ENCODE measurements around the gene TBC1D22A.

Gene TBC1D22A

DNA sequence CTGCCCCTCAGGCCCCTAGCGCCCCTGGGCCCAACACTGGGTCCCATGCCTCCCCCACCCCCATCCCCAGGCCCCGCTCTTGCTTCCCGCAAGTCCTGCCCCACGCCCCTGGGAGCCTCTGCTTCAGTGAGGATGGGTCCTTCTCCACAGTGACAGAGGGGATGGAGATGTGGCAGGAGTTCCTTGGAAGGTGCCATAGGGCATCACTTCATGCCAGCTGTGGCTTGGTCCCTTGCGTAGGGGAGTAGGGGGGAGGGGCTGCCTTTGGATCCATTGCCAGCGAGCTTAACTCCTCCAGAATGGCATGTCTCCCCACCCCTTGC, 9.5 kb upstream of the TBC1D22A start:
- no peak for DNase-seq (ENCODE audit: low read depth, low spot score)

- no peak for DNase-seq (ENCODE audit: low read depth, low spot score)
Measured at GRCh38 chr22:46753360-46753759, 9.1 kb upstream of the TBC1D22A start.

GRCh38 chr22:46753761-46754109, 8.7 kb upstream of the TBC1D22A start:
- DNase-seq (ENCODE audit: low read depth, low spot score): no peak

GRCh38 chr22:46754110-46754799, 8.2 kb upstream of the TBC1D22A start:
- DNase-seq (ENCODE audit: low read depth, low spot score): no peak

DNA sequence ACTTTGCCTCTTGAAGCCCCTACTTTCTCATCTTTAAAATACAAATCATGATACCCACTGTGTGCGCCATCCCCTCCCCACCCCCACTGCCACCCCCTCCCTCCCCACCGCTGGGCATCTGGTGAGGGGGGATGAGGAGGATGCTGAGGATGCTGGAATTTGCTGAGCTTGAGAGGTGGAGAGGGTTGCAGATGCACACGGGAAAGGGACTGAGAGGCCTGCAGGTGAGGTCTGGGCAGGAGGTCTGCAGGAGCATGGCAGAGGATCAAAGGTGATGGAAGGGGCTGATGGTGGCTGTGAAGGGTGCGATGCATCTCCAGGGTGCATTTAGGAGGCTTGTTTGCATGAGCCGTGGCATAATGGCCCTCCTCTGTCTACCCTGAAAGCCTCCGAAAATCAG, 7.6 kb upstream of the TBC1D22A start:
- no peak for DNase-seq (ENCODE audit: low read depth, low spot score)

DNA sequence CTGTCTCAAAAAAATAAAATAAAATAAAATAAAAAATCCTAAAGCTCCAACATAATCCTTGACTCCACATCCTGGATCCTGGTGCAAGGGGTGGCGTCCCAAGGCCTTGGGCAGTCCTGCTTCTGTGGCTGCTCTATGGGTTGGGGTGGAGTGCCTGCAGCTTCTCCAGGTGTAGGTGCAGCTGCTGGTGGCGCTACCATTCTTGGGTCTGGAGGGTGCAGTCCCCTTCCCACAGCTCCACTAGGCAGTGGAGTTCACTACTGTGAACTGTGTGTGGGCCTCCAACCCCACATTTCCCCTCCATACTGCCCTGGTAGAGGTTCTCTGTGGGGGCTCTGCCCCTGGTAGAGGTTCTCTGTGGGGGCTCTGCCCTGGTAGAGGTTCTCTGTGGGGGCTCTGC, 6.9 kb upstream of the TBC1D22A start:
- no peak for DNase-seq (ENCODE audit: low read depth, low spot score)

- DNase-seq (ENCODE audit: low read depth, low spot score): no peak
Measured at GRCh38 chr22:46756097-46756496, 6.4 kb upstream of the TBC1D22A start.

DNA sequence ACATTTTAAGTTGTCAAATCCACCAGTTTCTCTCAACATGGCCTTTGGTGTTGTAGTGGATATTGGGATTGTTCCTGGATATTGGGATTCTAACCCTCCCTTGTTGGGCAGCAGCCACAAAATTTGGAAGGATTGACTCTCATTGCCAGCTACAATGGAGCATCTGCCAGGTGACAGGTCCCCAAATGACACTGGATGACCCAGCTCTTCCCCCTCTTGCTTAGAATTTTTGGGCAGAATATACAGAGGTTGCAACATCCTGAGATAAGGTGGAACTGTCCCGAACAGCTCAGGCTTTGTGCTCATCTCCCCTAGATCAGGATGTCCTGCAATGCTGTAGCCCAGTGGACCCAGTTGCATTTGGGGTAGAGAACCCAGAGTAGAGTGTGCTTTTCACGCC, 5.3 kb upstream of the TBC1D22A start:
- DNase-seq (ENCODE audit: low read depth, low spot score): no peak

GRCh38 chr22:46758121-46758520, 4.3 kb upstream of the TBC1D22A start:
- DNase-seq (ENCODE audit: low read depth, low spot score): no peak

GRCh38 chr22:46758867-46759290, 3.6 kb upstream of the TBC1D22A start:
- no peak for DNase-seq (ENCODE audit: low read depth, low spot score)

DNA sequence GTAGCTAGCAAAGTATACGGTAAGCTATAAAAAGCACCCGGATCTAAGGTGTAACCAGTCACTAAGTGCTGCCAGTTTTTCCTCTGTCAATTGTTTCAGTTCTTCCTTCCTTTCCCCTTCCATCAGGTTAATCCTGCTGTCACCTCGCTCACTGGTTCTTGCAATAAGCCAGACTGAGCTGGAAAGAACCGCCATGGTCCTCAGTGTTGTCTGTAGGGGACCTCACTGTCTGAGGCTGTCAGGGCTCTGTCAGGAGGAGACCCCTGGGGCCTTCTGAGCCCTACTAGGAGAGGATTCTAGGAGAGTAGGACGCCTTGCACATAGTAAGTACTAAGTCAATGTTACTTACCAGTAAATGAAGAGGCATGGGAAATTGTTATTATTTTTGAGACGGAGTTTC, 1.4 kb upstream of the TBC1D22A start:
- DNase-seq (ENCODE audit: low read depth, low spot score): no peak

DNA sequence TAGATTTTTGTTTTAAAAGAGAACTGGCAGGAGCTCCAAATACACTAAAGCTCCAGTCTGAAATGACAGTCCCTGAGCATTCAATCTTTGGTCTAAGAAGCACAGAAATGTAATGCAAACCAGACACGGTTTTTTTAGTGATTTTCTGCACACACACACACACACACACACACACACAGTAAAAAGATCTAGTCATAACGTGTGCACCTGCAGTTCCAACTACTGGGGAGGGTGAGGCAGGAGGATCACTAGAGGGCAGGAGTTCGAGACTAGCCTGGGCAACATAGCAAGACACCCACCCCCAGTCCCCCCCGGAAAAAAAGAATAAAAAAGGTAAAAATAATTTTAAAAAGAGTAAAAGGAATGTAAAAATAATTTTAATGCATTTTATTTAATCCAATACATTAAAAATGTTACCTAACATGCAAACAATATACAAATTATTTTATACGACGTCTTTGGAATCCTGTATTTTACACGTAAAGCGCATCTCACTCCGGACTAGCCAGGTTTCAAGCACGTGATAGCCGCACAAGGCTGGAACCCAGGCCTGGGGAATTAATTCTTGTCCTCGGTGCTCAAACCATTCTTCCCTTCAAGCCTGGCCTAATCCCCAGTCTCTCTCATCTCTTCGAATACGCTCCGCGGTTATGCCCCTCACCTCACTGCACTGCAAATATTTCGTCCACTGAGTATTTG, 762 bp upstream of the TBC1D22A start:
- DNase-seq (ENCODE audit: low read depth, low spot score): no peak

DNA sequence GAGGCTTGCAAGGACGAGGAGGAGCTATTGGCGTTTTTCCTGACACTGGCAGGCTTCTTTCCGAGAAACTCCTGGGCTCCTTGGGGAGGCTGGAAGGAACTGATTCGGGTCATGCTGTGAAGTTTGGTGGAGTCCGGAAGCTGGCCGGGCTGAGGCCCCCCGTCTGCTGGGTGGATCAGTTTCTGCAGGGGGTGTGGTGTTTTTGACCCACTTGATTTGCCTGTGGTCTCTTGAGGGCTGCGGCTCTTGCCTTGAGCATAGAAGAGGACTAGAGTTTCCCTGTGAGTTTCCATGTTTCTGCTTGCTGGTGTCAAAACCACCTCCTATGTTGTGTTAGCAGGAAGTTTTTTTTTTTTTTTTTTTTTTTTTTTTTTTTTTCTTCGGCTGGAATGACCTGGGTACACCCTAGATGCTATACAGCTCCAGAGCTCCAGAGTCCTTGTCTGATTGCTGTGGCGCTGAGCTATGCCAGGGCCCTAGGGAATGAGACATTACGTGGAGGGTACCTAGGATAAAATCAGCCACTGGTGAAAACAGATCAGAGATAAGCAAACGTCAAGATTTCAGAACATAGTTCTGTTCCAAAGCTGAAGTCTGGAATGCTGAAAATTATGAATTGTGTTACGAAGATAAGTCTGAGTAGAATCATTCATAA, 728 bp downstream of the TBC1D22A start:
- no peak for DNase-seq (ENCODE audit: low read depth, low spot score)

- DNase-seq (ENCODE audit: low read depth, low spot score): no peak
Measured at GRCh38 chr22:46764140-46764680, 1.8 kb downstream of the TBC1D22A start.

- no peak for DNase-seq (ENCODE audit: low read depth, low spot score)
Measured at GRCh38 chr22:46764779-46765485, 2.5 kb downstream of the TBC1D22A start.

GRCh38 chr22:46766611-46767010, 4.2 kb downstream of the TBC1D22A start:
- no peak for DNase-seq (ENCODE audit: low read depth, low spot score)

DNA sequence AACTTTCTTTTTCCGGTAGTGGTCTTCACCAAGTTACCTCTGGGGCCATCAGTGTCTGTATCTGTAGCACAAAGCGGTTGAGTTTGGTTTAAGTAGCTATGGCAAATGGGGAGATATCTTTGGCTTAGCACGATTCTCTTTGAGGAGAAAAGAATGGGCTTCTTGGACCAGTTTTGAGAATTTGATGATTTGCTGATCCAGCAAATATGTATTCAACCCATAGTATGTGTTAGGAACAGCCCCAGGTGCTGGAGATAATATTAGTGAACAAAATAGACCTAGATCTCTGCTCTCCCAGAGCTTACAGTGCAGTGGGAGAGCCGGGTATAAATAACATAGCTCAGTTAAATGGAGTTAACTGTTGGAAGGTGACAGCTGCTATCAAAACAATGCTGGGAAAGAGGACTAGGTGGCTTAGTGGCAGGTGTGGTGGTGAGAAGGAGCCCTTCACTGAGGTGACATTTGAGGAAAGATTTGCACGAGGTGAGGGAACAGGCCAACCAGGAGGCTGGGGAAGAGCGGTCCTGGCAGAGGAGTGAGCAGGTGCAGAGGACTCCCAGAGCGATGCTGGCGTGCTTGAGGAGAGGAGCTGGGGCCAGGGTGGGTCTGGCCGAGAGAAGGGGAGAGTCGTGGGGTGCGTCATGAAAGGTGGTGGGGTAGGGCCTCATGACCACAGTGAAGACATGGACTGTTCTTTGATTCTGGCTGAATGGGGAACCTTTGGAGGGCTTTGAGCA, 5.0 kb downstream of the TBC1D22A start:
- DNase-seq (ENCODE audit: low read depth, low spot score): no peak

DNA sequence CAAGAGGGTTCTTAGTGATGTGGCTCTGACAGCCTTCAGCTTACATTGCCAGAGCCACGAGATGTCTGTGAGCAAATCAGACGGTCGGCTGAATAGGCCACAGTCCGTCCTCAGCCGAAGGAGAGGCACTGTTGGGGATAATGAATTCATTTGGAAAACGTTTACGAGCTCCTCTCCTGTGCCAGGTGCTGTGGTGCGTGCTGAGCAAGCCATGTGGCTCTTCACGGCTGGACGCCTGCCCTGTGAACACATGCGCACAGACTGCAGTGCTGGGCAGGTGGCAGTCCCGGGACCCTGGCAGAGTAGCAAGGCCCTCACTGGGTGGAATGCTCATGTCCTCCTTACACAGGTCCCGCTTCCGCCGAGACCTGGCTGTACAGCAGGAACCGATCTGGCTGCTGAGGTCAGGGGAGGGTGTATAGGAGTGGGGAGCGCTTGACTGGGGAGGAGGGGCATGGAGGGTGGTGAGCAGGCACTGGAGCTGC, 6.8 kb downstream of the TBC1D22A start:
- no peak for DNase-seq (ENCODE audit: low read depth, low spot score)

DNA sequence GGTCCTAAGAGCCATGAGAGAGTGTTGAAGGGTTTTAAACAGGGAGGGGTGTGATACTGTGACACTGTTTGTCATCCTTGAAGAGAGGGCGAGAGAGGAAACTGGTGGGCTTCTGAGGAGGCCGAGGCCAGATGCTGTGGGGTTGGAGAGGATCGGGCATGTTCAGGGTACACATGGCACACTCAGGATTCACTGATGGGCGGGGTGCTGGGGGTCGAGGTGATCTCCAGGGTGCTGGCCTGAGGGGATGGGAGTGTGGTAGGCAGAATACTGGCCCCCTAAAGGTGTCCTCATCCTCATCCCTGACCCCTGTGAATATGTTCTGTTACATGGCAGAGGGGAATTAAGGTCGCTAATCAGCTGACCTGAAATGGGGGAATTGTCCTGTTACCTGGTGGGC, 7.3 kb downstream of the TBC1D22A start:
- DNase-seq (ENCODE audit: low read depth, low spot score): no peak

GRCh38 chr22:46770151-46770641, 7.7 kb downstream of the TBC1D22A start:
- no peak for DNase-seq (ENCODE audit: low read depth, low spot score)

- no peak for DNase-seq (ENCODE audit: low read depth, low spot score)
Measured at GRCh38 chr22:46770726-46771125, 8.3 kb downstream of the TBC1D22A start.
